Dermis blood vessel endothelial cell (primary cell): ENCODE results near the gene ZSCAN5A. TPM values are rescaled to one million over a fixed set of nuclear protein-coding genes. Genes with fewer than 3 reads are reported as not detected.
"Not testable (repeated sequence)": the region's sequence is repeated elsewhere in the genome, so short reads cannot be mapped to it uniquely, and the experiment has no call there.

Experiments
- DNase-seq: peaks from one replicate; pipeline ENCODE4 v3.0.0; 2010
- total RNA-seq: library from RNA; depleted of rRNA; stranded (reverse); fragments of >200 nt; gene quantifications from 2 replicates; pipeline ENCODE4 v1.2.3, GENCODE V29; 2014

Gene ZSCAN5A
- total RNA-seq, 1 donor from 2014 or later: 5.4 TPM

DNA sequence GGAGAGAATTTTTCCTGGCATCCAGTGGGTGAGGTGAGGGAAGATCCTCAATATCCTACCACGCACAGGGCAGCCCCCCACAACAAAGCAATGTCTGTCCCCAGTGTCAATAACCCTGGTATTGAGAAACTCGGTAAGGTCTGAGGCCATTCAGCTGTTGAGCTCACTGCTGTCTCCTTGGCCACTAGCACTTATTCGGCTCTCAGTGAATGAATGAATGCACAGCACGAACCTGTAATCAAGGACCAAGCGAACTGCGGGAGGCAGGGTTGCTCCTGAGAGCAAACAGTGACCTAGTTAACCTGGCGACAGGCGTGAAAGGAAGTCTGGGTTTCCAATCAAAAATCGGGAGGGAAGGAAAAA, 640 bp downstream of the ZSCAN5A start:
- DNase-seq: no peak

DNA sequence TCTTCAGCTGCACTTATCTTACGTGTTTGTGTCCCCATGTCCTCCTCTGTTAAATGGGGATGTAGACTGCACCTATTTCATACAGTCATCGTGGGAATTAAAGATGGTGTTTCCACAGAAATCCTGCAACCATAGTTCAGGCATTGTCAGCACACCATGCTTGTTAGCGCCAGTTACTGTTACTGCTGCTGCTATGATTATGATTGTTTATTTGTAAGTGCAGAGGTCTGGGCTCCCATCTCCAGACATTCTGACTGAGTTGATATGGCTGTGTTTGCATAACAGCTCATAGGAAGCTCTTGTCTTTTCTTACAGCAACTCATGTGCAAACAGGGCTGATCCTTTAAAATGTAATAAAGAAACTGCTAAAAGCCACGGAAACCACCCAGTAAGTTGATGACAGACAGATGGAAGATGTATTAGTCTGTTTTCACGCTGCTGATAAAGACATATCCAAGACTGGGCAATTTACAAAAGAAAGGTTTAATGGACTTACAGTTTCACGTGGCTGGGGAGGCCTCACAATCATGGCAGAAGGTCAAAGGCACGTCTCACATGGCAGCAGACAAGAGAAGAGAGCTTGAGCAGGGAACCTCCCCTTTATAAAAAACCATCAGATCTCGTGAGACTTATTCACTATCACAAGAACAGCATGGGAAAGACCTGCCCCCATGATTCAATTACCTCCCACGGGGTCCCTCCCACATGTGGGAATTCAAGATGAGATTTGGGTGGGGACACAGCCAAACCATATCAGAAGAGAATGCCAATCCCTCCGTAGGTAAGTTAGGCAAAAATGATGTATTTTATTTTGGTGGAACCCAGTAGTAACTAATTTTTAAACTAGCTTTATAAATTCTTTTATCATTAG, 1.6 kb downstream of the ZSCAN5A start:
- DNase-seq: no peak

DNA sequence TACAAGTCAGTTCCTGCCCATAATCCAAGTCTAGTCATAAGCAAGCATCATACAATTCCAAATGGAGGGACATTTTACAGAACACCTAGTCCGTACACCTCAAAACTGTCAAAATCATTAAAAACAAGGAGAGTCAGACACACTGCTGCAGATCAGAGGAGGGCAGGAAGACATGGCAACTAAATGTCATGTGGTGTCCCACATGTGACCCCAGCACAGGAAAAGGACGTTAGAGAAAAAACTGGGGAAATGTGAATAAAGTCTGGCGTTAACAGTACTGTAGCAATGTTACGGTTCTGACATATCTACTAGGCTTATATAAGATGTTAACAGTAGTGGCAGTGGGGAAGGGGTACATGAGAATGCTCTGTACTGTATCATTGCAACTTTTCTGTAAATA, 2.3 kb downstream of the ZSCAN5A start:
- no peak for DNase-seq

DNA sequence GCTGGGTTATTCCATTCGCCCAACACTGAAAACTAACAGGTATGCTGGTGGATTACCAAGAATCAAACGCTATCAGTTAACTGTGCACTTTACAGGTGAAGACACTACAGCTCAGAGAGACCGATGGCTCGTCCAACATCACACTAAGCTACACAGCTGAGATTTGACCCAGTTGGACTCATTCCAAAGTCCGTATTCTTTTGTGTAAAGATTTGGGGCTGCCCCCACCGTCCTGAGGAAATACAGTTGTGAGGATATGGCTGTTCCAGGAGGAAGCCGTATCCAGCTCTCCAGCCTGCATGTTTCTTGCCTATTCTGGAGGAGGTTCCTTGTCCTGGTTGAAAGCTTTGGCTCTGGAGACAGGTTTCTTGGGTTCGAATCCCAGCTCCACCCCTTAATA, 4.2 kb downstream of the ZSCAN5A start:
- peak; percentile 56 for DNase-seq

DNA sequence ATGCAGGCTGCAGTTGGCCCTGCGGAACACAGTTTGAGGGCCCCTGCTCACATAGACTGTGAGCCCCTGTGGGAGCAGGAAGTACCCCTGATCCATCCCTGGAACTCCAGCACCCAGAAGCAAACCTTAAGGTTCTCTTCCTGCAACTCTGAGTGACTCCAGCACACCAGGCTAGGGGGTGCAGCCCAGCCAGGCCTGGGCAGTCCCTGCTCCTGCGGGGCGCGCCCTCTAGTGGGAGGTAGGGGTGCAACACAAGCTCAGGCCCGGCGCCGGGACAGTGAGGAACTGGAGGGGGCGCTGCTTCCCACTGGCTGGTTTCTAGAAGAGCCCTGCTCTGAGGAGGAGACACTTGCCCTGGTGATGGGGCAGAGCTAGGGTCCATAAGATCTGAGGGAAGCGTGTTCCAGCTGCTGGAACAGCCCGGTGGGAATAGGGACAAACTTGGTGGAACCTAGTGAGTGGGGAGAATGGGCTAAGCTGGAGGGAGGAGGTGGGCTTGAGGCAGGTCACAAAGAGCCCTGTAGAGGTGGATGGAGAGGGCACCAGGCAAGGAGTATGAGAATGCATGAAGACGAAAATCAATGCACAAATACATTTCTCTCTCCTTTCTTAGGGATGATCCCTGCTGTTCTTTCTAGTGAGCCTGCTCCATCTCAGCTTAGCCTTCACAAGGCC, 5.0 kb downstream of the ZSCAN5A start:
- DNase-seq: peak; percentile 76

DNA sequence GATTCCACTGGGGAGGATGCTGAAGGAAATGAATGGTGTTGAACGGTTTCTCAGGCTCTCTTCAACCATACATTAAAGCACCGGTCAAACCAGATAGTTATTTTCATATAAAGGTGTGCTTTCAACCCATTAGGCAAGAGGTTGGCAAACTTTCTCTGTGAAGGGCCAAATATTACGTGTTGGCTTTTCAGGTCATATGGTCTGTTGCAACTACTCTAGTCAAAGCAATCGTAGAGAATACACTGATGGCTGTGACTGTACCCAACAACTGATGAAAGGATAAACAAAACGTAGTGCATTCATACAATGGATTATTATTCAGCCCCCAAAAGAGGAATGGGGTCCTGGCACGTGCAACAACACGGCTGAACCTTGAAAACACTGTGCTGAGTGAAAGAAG, 5.8 kb downstream of the ZSCAN5A start:
- DNase-seq: no peak

DNA sequence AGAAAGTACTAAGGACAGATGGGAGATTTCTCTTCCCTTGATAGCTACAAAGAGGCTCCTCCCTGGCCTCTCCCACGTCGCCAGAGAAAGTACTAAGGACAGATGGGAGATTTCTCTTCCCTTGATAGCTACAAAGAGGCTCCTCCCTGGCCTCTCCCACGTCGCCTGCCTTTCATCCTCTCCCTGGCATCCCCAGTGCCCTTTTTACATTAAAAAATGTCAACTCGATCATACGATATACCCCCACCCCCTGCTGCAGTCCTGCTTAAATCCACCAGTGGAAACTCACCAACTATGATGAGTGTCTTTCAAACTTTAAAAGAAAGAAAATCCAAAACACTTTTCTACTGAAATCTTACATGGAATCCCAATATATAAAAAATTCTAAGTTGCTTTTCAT, 7.6 kb downstream of the ZSCAN5A start:
- not testable (repeated sequence) for DNase-seq

DNA sequence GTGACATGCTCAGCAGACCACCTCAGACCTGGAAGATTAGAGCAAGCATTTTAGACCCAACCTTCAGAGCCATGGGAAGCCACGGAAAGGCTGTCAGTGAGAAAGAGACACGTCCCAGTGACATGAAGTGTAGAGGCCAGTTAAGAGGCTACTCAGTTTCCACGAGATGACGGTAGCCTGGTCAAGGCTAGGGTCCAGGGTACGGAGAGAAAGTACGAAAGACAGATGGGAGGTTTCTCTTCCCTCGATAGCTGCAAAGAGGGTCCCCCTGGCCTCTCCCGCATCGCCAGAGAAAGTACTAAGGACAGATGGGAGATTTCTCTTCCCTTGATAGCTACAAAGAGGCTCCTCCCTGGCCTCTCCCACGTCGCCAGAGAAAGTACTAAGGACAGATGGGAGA, 8.6 kb downstream of the ZSCAN5A start:
- DNase-seq: no peak

DNA sequence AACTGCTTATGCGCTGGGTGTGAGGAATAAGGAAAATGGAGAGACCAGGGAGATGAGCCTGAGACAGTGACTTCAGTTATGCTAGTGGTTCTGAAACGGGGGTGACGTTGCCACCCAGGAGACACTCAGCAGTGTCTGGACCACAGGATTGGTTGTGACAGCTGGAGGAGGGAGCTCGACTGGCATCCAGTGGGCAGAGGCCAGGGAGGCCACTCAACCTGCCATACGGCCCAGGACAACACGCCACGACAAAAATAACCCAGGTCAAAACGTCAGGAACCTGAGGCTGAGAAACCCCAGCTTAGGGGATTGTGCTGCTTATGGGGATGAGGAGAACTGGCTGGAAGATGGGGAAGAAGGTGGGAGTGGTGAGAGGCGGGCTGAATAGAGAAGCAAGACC, 10.4 kb downstream of the ZSCAN5A start:
- no peak for DNase-seq

DNA sequence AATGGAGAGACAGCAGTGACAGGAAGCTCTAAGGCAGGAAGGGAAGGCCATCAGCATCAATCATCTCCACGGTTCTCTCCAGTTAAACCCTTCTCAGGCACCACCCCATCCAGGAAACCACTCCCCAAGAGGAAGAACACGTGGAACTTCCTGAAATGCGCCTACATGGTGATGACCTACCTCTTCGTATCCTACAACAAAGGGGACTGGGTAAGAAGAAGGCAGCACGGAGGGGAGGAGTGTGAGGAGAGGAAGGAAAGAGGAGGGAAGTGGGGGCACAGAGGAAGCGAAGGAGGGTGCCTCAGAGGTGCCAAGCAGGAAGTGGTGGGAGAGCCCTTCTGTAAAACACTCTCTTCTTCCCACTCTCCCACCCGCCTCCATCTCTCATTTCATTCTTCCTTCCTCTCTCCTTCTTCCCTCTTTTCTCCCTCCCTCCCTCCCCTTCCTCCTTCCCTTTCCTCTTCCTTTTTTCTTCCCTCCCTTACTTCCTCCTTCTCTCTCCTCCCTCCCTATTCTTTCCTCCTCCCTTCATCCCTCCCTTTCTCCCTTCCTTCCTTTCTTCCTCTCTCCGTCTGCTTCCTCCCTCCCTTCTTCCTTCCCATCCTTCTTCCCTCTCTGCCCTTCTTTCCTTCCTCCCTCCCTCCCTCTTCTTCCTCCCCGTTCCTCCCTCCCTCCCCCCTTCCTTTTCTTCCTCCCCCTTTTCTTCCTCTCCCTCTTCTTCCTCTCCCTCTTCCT, 12.6 kb downstream of the ZSCAN5A start:
- DNase-seq: peak; percentile 55

DNA sequence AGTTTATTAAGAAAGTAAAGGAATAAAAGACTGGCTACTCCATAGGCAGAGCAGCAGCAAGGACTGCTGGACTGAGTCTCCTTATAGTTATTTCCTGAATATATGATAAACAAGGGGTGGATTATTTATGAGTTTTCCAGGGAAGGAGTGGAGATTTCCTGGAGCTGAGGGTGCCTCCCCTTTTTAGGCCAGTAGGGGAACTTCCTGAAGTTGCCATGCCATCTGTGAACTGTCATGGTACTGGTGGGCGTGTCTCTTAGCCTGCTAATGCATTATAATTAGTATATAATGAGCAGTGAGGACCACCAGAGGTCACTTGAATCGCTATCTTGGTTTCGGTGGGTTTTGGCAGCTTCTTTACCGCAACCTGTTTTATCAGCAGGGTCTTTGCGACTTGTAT, 13.5 kb downstream of the ZSCAN5A start:
- peak; percentile 38 for DNase-seq

DNA sequence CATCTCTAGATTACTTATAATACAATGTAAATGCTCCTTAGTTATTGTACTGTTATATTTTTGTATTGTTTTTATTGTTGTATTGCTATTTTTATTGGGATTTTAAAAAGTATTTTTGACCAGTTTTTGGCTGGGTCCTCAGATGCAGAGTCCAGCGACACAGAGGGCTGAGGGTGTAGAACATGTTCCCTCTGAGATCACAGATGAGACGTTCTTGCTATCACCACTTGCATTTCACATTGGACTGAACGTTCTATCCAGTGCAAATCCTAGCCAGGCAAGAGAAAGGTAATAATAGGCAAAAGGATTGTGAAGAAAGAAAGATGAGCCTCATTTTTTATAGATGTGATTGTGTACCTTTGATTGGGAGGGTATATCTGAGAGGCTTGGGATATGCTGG, 15.0 kb downstream of the ZSCAN5A start:
- DNase-seq: no peak

DNA sequence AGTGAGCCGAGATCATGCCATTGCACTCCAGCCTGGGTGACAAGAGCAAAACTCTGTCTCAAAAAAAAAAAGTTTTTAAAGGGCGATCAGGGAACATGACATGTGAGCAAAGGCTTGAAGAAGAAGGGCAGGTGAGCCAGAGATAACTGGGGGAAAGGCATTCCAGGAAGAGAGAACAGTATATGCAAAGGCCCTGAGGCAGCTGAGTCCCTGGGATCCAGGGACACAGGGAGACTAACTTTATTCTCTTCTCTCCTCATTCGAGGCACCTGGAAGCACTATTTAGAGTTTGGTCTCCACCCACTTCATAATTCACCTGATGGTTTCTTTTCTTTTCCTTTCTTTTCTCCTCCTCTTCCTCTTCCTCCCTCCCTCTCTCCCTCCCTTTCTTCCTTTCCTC, 17.6 kb downstream of the ZSCAN5A start:
- no peak for DNase-seq

DNA sequence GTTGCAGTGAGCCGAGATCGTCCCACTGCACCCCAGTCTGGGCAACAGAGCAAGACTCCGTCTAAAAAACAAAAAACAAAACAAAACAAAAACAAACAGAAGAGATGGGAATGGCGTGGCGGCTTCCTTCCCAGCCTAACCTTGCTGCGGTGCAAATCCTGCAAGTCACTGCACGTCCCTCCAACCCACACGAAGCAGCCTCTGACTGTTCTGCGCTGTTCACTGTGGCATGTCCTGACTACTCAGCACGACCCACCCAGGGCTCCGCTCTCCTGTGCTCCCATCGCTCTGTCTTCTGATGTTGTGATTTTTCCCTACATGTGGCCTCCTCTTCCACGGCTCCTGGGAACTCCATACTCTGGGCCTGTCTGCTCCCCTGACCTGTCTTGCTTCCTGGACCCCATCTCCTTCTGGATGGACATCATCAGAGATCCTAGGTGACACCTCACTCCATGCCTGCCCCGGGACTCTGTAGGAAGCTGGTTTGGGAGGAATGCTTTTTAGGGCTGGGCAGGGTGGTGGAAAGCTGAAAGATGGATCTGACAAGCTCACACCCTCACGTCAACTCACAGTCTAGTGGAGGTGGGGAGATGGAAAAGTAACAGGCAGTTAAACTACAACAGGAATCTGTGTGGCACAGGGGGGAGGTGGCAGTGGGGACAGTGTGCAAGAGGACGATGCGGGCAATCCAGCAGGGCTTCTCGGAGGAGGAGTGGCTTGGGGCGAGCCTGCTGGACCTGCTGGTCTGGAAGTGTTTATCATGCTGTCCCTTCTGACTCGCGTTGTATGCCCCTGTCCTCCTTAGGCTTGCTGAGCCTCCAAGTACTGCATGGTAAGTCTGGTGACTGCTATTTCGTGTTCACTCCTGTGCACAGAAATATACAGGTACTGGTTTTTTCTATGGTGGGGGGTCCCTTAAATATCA, 18.8 kb downstream of the ZSCAN5A start:
- no peak for DNase-seq

DNA sequence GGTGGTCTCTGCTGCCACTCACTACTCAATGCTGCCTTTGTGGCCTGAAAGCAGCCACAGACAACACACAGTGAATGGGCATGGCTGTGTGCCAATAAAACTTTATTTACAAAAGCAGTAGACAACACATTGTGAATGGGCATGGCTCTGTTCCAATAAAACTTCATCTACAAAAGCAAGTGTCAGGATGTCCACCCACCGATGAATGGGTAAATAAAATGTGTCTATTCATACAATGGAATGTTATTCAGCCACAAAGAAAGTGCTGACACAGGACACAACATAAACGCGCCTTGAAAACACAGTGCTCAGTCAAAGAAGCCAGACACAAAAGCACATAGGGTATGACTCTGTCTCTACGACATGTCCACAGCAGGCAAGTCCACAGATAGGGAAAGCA, 20.1 kb downstream of the ZSCAN5A start:
- DNase-seq: peak; percentile 69

DNA sequence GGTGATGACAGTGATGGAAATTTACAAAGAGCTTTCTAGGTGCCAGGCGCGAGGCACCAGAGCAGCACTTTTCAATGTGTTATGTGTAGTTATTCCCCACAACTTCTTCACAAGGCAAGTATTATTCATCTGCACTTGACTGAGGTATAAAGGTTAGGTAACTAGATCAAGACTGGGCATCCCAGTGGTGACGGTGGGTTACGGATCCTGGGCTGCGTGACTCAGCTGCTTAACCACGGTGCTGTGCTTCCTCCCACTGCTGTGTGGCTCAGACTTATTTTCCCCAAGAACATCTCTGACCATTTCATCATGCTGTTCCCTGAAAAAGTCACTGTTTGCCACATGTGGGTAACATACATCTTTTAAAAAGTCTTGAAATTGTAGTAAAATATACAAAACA, 22.8 kb downstream of the ZSCAN5A start:
- no peak for DNase-seq

DNA sequence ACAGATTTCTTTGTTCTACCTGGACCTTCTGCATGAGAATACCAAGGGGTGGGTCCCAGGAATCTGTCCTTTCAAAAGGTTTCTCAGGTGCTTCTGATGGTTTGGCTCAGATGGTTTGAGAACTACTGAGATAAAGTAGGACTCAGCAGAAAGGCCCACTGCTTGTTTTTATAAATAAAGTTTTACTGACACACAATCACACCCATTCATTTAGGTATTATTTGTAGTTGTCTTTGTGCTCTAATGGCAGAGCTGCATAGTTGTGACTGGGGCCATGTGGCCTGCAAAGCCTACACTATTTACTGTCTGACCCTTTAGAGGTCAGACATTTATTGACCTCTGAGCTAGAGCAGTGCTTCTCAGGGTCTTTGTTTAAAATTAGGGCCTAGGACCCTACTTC, 24.5 kb downstream of the ZSCAN5A start:
- no peak for DNase-seq

DNA sequence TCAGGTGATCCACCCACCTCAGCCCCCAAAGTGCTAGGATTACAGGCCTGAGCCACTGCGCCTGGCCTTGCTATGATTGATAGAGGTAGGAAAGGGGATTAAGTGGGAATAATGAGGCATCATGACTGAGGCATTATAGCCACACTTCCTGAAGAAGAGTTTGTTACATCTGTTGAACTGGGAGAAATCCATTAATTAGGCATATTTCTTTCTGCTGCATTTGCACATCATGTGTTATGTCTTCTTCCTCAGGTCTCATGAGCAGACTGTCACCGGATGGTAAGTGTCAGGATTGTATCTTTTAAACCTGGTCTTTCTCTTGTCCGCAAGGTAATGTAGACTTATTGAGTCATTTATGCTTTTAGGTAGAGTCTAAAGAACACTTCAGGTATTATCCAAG, 29.9 kb downstream of the ZSCAN5A start:
- DNase-seq: no peak

DNA sequence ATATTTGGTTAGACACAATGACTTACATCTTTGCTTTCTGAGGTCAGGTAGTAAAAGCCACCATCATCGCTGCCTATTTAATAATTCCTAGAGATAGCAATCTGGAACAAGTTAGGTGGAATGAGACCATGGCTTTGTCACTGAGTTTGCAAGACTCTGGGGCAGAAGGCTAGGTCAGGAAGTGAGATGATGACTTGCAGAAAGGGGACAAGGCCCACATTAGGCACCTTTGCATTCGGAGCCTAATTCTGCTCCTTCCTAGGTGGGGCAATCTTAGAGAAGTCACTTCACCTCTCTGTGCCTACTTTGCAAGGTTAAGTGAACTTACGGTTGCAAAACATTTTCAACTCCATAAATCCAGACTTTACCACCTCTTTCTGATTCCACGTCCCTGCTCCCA, 31.8 kb downstream of the ZSCAN5A start:
- no peak for DNase-seq

DNA sequence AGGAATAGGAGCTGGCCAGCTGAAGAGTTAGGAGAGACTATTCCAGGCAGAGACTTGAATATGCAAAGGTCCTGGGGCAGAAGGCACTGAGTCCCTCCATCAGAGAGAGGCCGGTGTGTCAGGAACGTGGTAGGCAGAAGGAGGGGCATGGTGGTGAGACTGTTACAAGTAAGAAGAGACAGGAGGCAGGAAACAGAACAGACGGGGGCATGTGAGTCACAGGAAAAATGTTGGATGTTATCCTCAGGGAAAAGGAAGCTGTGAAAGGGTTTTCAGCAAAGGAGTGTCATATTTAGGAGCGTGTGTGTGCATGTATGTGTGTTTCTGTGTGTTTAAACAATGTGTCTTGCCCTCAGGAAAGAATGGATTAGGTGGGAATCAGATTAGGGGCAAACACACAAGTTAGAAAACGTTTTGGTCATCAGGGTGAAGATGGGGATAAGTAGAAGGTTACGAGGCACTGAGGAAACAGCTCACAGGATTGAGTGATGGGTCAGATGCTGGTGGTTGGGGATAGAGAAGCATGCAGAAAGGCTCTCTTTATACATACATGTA, 41.0 kb downstream of the ZSCAN5A start:
- peak; percentile 74 for DNase-seq

DNA sequence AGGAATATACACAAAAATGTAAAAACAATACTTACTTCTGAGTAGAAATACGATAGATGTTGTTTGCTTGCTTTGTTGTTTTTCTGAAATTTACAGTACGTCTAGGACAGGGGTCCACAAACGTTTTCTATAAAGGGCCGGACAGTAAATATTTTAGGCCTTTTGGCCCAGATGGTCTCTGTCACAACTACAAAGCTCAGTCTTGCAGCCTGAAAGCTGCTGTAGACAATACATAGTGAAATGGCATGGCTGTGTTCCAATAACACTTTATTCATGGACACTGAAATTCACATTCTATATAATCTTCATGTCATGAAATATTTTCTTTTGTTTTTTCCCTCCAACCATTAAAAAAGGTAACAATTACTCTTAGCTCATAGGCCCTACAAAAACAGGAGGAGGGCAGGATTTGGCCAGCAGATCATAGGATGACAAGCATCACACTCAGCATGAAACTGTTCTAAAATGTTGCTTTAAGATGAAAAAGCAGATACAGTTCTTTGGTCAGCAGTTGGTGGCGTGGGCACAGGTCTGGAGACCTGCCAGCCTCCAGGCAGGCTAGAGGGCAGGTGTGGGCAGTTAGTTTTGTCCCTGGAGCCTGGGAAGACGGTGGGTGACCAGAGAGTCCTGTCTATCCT, 42.4 kb downstream of the ZSCAN5A start, which contains the start of gene EDDM13:
Gene EDDM13 (plus strand): TSS at position 588 of the 638 bp plus-strand sequence. CDS start 87 bp downstream, outside the sequence.
- DNase-seq: peak; percentile 9

DNA sequence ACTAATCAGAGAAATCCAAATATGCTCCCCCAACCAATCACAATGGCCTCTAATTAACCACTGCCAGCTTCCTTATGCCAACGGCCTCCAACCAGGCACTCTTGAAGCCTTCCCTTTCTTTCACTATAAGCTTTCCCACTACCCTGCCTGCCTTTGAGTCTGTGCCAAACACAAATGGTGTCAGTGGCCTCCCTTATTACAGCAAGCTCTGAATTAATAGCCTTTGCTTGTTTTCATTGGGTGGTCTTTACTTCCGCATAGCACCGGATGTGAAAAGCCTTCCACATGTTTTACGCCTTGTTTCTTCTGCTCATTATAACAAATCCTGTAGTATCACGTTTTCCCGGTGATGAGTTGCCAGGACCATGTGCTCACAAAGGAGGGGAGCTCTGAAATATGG, 43.5 kb downstream of the ZSCAN5A start:
- no peak for DNase-seq
